Ishikawa (cell line): ENCODE results near the gene STC2.

Source experiments
- FOXM1 ChIP-seq: IDR thresholded peaks from 2 replicates; pipeline ENCODE4 v1.6.1; 2012; ENCODE audit warnings: low read depth, borderline replicate concordance
- MAX ChIP-seq: IDR thresholded peaks from 2 replicates; pipeline ENCODE4 v1.6.1; 2012
- REST ChIP-seq: IDR thresholded peaks from 2 replicates; pipeline ENCODE4 v1.6.1; 2012; ENCODE audit warnings: low read depth, mild to moderate bottlenecking
- TCF12 ChIP-seq: IDR thresholded peaks from 2 replicates; pipeline ENCODE4 v1.6.1; 2012; ENCODE audit warnings: low read depth
- TEAD4 ChIP-seq: IDR thresholded peaks from 2 replicates; pipeline ENCODE4 v1.6.1; 2012

- TF ChIP-seq REST (no peak), TCF12 (no peak), FOXM1 (no peak), MAX (no peak), TEAD4 (no peak)
These were observed 59.3 kb downstream of the STC2 start for GRCh38 chr5:173268750-173269432.
